ENCODE measurements around the gene CA14. TPM values are rescaled to one million over a fixed set of nuclear protein-coding genes. Genes with fewer than 3 reads are reported as not detected.

Gene CA14
- total RNA-seq, 1 experiment from 2014 or later: 42.0 TPM

- Histone ChIP-seq H3K23ac (ENCODE audit: insufficient read length, low read depth, low read length) (no peak overlapping the region), H3K56ac (ENCODE audit: insufficient read length, low read depth, low read length) (no peak overlapping the region)
Measured at GRCh38 chr1:150213170-150214098, 44.1 kb upstream of the CA14 start.

More at GRCh38 chr1:150213170-150214098, 44.1 kb upstream of the CA14 start:
- Histone ChIP-seq H3K79me2 (ENCODE audit: insufficient read depth, low read length) (no peaks in the 10 kb centered on the region), H3K27me3 (ENCODE audit: insufficient read depth, low read length) (no peaks in the 10 kb centered on the region), H2BK5ac (ENCODE audit: insufficient read length, low read length) (no peak overlapping the region), H3K4ac (ENCODE audit: low read depth, low read length) (no peak overlapping the region), H3K23me2 (ENCODE audit: insufficient read length, low read depth, low read length, poor library complexity, severe bottlenecking) (no peaks in the 10 kb centered on the region), H2BK20ac (ENCODE audit: low read depth, low read length, poor library complexity, severe bottlenecking) (no peak overlapping the region), H3K27ac (ENCODE audit: insufficient read length, low read depth, low read length) (peak overlapping the region; percentile 56), H3K9ac (ENCODE audit: extremely low read depth, insufficient read length, low read length) (peak overlapping the region; percentile 48), H4K20me1 (ENCODE audit: control insufficient read depth, insufficient read depth, insufficient read length) (no peaks in the 10 kb centered on the region), H3K18ac (ENCODE audit: insufficient read length, low read depth, low read length) (no peak overlapping the region), H3K4me2 (ENCODE audit: insufficient read depth, insufficient read length, low read length) (peak overlapping the region; percentile 70), H3K9me3 (ENCODE audit: control insufficient read depth, low read depth, low read length) (no peaks in the 10 kb centered on the region), H3K79me1 (ENCODE audit: insufficient read depth, low read depth, low read length, poor library complexity, severe bottlenecking) (no peaks in the 10 kb centered on the region), H2BK12ac (ENCODE audit: insufficient read length, low read depth, low read length) (no peak overlapping the region), H4K91ac (ENCODE audit: insufficient read length, low read depth, low read length) (no peak overlapping the region), H2AFZ (ENCODE audit: low read length) (no peak overlapping the region), H3K4me1 (ENCODE audit: insufficient read depth, low read length) (no peaks in the 10 kb centered on the region), H4K8ac (replicated peaks; ENCODE audit: insufficient read length, low read depth, low read length) (no peak overlapping the region), H2BK120ac (ENCODE audit: low read depth, low read length, poor library complexity, severe bottlenecking) (no peak overlapping the region), H2BK15ac (ENCODE audit: low read depth, low read length) (no peak overlapping the region), H3K14ac (ENCODE audit: insufficient read depth, low read length) (no peak overlapping the region; the same call in 1 of the 2 replicates), H3T11ph (ENCODE audit: low read length) (no peak overlapping the region), H2AK5ac (ENCODE audit: insufficient read length, low read length) (no peak overlapping the region), H4K5ac (ENCODE audit: insufficient read length, low read depth, low read length) (no peak overlapping the region)
- H3K27me3 Mint-ChIP-seq (ENCODE audit: low read depth): no peaks in the 10 kb centered on the region
- no peaks in the 10 kb centered on the region for H3K9me3 Mint-ChIP-seq
- peak; percentile 98 for DNase-seq
- peak overlapping the region; percentile 89 to 98 (median 97) for H3K27ac Mint-ChIP-seq
- no CpG with 5 or more reads among the region's 38 CpGs for WGBS (ENCODE audit: extremely low coverage, insufficient read length, low lambda C conversion rate)
- peak overlapping the region; percentile 78 to 82 for H3K4me3 Mint-ChIP-seq
- TF ChIP-seq CTCF (conservative IDR thresholded peaks at IDR 0.05): peak; percentile 66
- peaks cover 9 to 10% of the 10 kb centered on the region in 2 experiments; a peak in 3 of 4 replicates for H3K4me1 Mint-ChIP-seq
- 0 out of 7 replicates have a peak, but pooled peaks cover 0 to under 1% (median 0%) of the 10 kb centered on the region in 3 experiments for H3K36me3 Mint-ChIP-seq (ENCODE audit: insufficient read depth in 1 of 3, low read depth in 3 of 3)

All from H9 (cell line).